Small intestine (tissue), 7 donors: ENCODE data around the gene CAMK2N2. TPM values are rescaled to one million over a fixed set of nuclear protein-coding genes. Genes with fewer than 3 reads are reported as not detected.

Experiments
- DNase-seq, 2 donors: peaks; one replicate each; pipeline versions ENCODE4 v3.0.0 to v3.0.0-alpha.2; 2013
- FAIRE-seq: peaks from 2 replicates; lab custom pipeline; 2012; peaks lifted over from hg19 to GRCh38; lab: Jason Lieb, UNC
- H3K27ac ChIP-seq, 3 donors: one replicate each; pipeline ENCODE4 v1.5.1; 2013; ENCODE audit warnings: low read length in 2 of 3, mild to moderate bottlenecking in 2 of 3, control low read depth in 1 of 3, inconsistent platforms in 1 of 3, low read depth in 1 of 3, moderate library complexity in 1 of 3
- H3K27me3 ChIP-seq, 3 donors: one replicate each; pipeline ENCODE4 v1.6.1; 2013; ENCODE audit warnings: low read length in 3 of 3, inconsistent platforms in 1 of 3; ENCODE audit not compliant: control insufficient read depth in 3 of 3, insufficient read depth in 3 of 3
- H3K36me3 ChIP-seq, 3 donors: one replicate each; pipeline ENCODE4 v1.6.1; 2013; ENCODE audit warnings: low read length in 3 of 3, inconsistent platforms in 1 of 3, low read depth in 1 of 3, mild to moderate bottlenecking in 1 of 3, moderate library complexity in 1 of 3; ENCODE audit not compliant: control insufficient read depth in 3 of 3, insufficient read depth in 2 of 3
- H3K4me1 ChIP-seq, 3 donors: one replicate each; pipeline ENCODE4 v1.6.1; 2013; ENCODE audit warnings: low read length in 2 of 3, inconsistent platforms in 1 of 3, low read depth in 1 of 3, mild to moderate bottlenecking in 1 of 3, moderate library complexity in 1 of 3; ENCODE audit not compliant: control insufficient read depth in 3 of 3, insufficient read depth in 2 of 3
- H3K4me3 ChIP-seq, 3 donors: one replicate each; pipeline ENCODE4 v1.5.1; 2013; ENCODE audit warnings: low read length in 3 of 3, control low read depth in 1 of 3, inconsistent platforms in 1 of 3, low read depth in 1 of 3, mild to moderate bottlenecking in 1 of 3, moderate library complexity in 1 of 3
- H3K9me3 ChIP-seq, 2 donors: one replicate each; pipeline ENCODE4 v1.6.1; 2013; ENCODE audit warnings: low read depth in 1 of 2, low read length in 1 of 2; ENCODE audit not compliant: control insufficient read depth in 2 of 2, insufficient read depth in 1 of 2
- WGBS, 3 donors: extraction: QIAGEN DNeasy Blood & Tissue Kit; methylation state at CpG; one replicate each; pipeline ENCODE4 v1.1.7; 2013; 5-methylcytosine and 5-hydroxymethylcytosine counted together
- polyA plus RNA-seq, 4 donors: library from polyadenylated mRNA; stranded (reverse) in 3 of 4; unstranded in 1 of 4; fragments of 200-250 nt in 3 of 4; fragments of 120-200 nt in 1 of 4; gene quantifications; one replicate each; pipeline versions ENCODE4 v1.2.1 to v1.2.3, GENCODE V29; 2013
- donor health status: healthy with polysubstance abuse.
- donor health status: control.
- donor health status: control.
- donor health status: Bipolar disorder and iron deficiency.
- donor health status: healthy.

Gene CAMK2N2
- polyA plus RNA-seq, 4 donors = 0.12 to 0.72 TPM; not detected in 2

DNA sequence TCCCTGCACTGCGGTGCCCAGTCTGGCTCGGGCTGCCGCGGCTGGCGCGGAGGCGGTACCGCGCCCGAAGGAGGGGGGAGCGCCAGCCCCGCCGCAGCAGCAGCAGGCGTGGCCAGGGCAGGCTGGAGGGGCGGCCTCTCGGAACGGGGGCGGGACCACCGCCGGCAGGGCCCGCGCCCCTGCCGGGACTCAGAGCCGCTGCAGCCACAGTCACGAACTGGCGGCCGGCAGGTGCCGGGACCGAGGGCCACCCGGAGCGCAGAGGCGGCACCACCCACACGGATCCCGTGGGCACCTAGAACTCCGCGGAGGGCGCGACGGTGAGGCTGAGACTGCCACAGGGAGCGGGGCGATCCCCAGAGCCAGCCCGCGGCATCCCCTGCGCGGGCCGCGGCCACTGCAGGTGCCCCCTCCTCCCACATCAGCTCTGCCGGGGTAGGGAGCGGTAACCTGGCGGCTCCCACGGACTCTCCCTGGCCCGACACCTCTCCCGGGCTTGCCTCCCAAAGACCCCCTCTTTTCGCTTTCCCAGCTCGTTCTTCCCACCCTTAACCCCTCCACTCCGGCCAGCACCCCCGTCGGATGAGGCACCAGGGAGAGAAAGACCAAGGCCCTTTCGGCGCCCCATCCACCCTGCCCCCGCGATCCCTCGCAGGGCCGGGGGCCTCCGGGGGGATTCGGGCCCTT lies 31.8 kb downstream of the CAMK2N2 start, which contains the start of gene VWA5B2:
Gene VWA5B2 (plus strand): TSS at position 192 of the 687 bp plus-strand sequence. CDS start 944 bp downstream, outside the sequence.
- Histone ChIP-seq H3K9me3 (no peaks in the 10 kb centered on the region), H3K4me3 (peak within 1 kb of the TSS; percentile 4 to 43 (median 40)), H3K36me3 (peaks cover 0 to 2% (median 0%) of the 10 kb centered on the region in 3 donors), H3K27me3 (peaks cover 0 to 61% (median 27%) of the 10 kb centered on the region in 3 donors), H3K4me1 (peaks cover 0 to 5% (median 0%) of the 10 kb centered on the region in 3 donors), H3K27ac (peak within 1 kb of the TSS in 1 of 3 donors; percentile 33)
- DNase-seq (peak; percentile 15 to 70), FAIRE-seq (no peak)
- WGBS, 3 donors = 0 to 1% (median 1%) methylated on average over 24 to 66 of the region's 66 CpGs

DNA sequence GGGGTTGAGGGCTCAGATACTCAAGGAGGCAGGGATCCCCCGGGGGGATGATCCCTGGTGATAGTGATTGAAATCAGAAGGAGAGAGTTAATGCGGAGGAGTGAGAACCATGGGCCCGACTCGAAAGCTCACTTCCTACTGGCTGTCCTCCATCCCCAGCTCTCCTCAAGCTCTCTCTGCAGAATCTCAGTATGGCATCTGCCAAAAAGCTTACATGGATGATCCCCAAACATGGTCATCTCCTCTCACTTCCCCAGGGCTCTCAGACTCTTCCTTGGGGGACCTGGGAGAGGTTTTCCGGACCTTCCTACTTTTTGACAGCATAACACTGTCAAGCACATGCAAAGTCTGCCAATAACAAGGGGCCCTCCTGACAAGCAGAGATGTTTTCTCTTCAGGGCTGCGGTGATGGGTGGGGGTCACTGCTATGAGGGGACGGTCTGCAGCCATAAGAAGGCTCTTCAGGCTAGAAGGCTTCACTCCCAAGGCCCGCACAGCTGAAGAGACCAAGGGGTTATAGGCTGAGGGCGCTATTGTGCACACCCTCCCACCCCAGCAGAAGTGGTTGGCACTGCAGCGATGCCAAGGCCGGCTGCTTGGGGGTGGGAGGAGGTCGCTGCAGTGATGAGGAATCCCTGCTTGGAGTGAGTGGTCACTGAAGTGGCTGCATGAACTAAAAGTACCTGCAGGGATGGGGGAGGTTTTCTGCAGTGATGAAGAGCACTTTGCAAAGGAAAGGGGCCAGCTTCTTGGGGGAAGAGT lies 32.8 kb downstream of the CAMK2N2 start:
- Histone ChIP-seq H3K9me3 (no peaks in the 10 kb centered on the region), H3K36me3 (peaks cover 0 to 2% (median 0%) of the 10 kb centered on the region in 3 donors), H3K27me3 (peaks cover 0 to 60% (median 27%) of the 10 kb centered on the region in 3 donors), H3K27ac (no peak overlapping the region), H3K4me1 (peaks cover 0 to 5% (median 0%) of the 10 kb centered on the region in 3 donors), H3K4me3 (no peak overlapping the region)
- 33 to 41% (median 39%) methylated on average over 12 of the region's 12 CpGs for WGBS, 3 donors
- FAIRE-seq (no peak), DNase-seq (no peak)

DNA sequence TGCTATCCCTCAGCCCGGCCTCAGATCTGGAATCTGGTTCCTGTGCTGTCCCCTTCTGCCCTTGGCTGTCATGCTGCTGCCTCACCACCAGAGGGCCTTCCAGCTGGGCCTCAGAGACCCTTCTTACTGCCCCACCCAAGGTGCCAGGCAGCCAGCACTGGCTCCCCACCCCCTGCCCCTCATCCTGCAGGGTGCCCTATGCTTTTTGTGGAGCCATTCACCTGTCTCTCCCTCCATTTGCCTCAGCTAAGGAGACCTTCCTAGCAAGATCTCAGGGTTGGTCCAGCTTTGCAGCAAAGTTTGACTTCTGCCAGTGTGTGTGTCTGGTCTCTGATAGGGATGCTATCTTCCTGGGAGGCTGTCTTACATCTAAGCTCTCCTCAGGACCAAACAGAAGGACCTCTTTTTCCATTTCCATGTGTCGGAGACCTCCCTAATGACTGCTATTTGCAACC lies 33.8 kb downstream of the CAMK2N2 start:
- Histone ChIP-seq H3K27ac (no peak overlapping the region), H3K4me1 (peaks cover 0 to 5% (median 0%) of the 10 kb centered on the region in 3 donors), H3K27me3 (peaks cover 0 to 53% (median 27%) of the 10 kb centered on the region in 3 donors), H3K9me3 (no peaks in the 10 kb centered on the region), H3K36me3 (no peaks in the 10 kb centered on the region), H3K4me3 (no peak overlapping the region)
- WGBS, 3 donors = 40 to 50% (median 48%) methylated on average over 2 of the region's 2 CpGs
- no peak for FAIRE-seq
- DNase-seq = peak; percentile 31 to 48

DNA sequence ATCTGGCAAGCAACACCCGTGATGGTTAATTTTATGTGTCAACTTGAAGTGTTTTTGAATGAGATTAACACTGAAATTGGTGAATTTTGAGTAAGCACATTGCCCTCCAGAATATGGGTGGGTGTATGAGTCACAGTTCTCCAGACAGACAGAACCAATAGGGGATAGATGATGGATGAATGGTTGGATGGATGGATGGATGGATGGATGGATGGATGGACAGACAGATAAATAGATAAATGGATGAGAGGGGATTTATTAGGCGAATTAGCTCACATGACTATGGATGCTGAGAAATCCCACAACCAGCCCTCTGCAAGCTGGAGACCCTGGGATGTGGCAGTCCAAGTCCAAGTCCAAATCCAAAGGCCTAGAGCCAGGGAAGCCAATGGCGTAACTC lies 37.4 kb downstream of the CAMK2N2 start:
- DNase-seq (no peak), FAIRE-seq (no peak)
- Histone ChIP-seq H3K9me3 (no peaks in the 10 kb centered on the region), H3K36me3 (no peaks in the 10 kb centered on the region), H3K4me3 (no peak overlapping the region), H3K27me3 (peaks cover 0 to 25% (median 2%) of the 10 kb centered on the region in 3 donors), H3K4me1 (no peaks in the 10 kb centered on the region), H3K27ac (no peak overlapping the region)
- WGBS, 3 donors = 78 to 82% (median 82%) methylated on average over 3 of the region's 3 CpGs

DNA sequence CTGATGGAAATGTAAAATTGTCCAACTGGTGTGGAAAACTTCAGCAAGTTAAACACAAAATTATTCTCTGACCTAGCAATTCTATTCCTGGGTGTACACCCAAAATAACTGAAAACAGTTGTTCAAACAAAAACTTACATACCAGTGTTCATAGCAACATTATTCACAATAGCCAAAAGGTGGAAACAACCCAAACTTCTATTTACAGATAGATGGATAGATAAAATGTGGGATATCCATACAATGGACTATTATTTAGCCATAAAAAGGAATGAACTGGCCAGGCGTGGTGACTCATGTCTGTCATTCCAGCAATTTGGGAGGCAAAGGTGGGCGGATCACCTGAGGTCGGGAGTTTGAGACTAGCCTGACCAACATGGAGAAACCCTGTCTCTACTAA lies 38.8 kb downstream of the CAMK2N2 start:
- no peak for FAIRE-seq
- H3K27ac ChIP-seq = no peak overlapping the region

DNA sequence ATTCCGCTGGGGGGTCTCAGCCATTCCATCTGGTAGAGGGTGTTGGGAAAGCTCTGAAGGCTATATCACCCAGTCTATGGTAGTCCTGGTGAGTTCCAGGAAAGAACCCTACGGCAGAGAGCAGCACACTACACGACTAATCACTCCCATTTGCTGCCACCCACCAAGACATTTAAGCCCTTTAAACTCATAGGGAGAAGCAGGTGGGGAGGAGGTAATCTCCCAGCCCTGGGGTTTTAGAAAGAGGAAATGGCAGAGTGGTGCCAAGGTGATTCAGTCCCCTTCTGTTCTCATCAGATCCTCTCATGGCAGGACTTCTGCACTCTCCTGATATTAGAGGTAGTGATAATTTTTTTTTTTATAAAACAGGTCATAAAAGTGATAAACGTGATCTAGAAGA lies 42.5 kb downstream of the CAMK2N2 start:
- H3K27ac ChIP-seq = no peak overlapping the region
- H3K9me3 ChIP-seq = no peaks in the 10 kb centered on the region
- WGBS, 3 donors = 46 to 56% (median 48%) methylated on average over 4 of the region's 4 CpGs
- no peaks in the 10 kb centered on the region for H3K36me3 ChIP-seq
- no peak for DNase-seq
- no peaks in the 10 kb centered on the region for H3K4me1 ChIP-seq
- no peak overlapping the region for H3K4me3 ChIP-seq
- no peak for FAIRE-seq
- peaks cover 0 to 3% (median 0%) of the 10 kb centered on the region in 3 donors for H3K27me3 ChIP-seq

More for the DNA sequence above, 38.8 kb downstream of the CAMK2N2 start:
- Histone ChIP-seq H3K36me3 (no peaks in the 10 kb centered on the region), H3K27me3 (peaks cover 0 to 13% (median 0%) of the 10 kb centered on the region in 3 donors), H3K9me3 (no peaks in the 10 kb centered on the region), H3K4me1 (no peaks in the 10 kb centered on the region), H3K4me3 (no peak overlapping the region)
- DNase-seq = no peak
- 54 to 75% (median 62%) methylated on average over 3 of the region's 3 CpGs for WGBS, 3 donors

DNA sequence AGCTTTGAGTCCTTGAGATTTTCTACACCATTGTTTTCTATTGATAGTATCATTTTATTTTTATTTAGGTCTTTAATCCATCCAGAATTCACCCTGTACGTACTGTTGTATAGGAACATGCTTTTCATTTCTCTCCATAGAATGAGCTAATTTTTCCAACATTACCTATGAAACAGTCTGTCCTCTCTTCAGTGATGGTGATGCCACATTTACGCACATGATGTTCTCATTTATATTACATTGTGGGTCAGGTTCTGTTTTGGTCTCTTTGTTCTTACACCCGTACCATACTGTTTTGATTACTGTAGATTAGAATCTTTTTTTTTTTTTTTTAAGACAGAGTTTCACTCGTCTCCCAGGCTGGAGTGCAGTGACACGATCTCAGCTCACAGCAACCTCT lies 49.6 kb downstream of the CAMK2N2 start:
- Histone ChIP-seq H3K27me3 (peaks cover 0 to 5% (median 0%) of the 10 kb centered on the region in 3 donors), H3K36me3 (no peaks in the 10 kb centered on the region), H3K9me3 (no peaks in the 10 kb centered on the region), H3K4me1 (no peaks in the 10 kb centered on the region), H3K27ac (no peak overlapping the region), H3K4me3 (no peak overlapping the region)
- no peak for DNase-seq
- FAIRE-seq = no peak
- WGBS, 3 donors = 73 to 79% (median 76%) methylated on average over 5 of the region's 5 CpGs

DNA sequence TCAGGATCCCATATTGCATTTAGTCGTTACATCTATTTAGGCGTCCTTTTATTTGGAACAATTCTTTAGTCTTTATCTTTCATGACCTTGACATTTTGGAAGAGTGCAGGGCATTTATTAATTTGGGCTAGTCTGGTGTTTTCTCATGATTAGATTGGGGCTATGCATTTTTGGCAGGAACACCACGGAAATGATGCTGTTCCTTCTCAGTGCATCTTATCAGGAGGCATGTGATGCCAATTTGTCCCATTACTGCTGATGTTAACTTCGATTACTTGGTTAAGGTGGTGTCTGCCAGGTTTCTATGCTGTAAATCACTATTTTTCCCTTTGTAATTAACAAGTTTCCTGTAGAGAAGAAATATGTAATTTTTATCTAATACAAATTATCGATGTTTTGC lies 50.1 kb downstream of the CAMK2N2 start:
- H3K9me3 ChIP-seq = no peaks in the 10 kb centered on the region
- no peak for FAIRE-seq
- no peak overlapping the region for H3K27ac ChIP-seq
- H3K4me1 ChIP-seq = no peaks in the 10 kb centered on the region
- no peak for DNase-seq
- 64 to 81% (median 66%) methylated on average over 5 of the region's 5 CpGs for WGBS, 3 donors
- H3K4me3 ChIP-seq = no peak overlapping the region
- no peaks in the 10 kb centered on the region for H3K36me3 ChIP-seq
- H3K27me3 ChIP-seq = peaks cover 0 to 8% (median 0%) of the 10 kb centered on the region in 3 donors
